Effector memory CD8-positive, alpha-beta T cell (primary cell): ENCODE measurements around the gene TBL1XR1.
"Not testable (repeated sequence)": the region's sequence is repeated elsewhere in the genome, so short reads cannot be mapped to it uniquely, and the experiment has no call there.

Source experiments
- ATAC-seq: fragments of 150-1000 bp; cut with Tn5 transposase; replicated peaks from 2 replicates; pipeline ENCODE4 v1.10.0; 2021; ENCODE audit warnings: mild to moderate bottlenecking, moderate library complexity
- DNase-seq, 3 experiments: peaks; one replicate each; pipeline ENCODE4 v3.0.0; 2021
- H3K27ac Mint-ChIP-seq, 2 donors: one replicate each; pipeline ENCODE4 v1.8.0; 2022; ENCODE audit warnings: mild to moderate bottlenecking in 2 of 2, mixed read lengths in 2 of 2, moderate library complexity in 2 of 2
- H3K27me3 Mint-ChIP-seq, 2 donors: one replicate each; pipeline ENCODE4 v1.8.0; 2022; ENCODE audit warnings: mixed read lengths in 2 of 2
- H3K36me3 Mint-ChIP-seq: one replicate; pipeline ENCODE4 v1.8.0; 2022; ENCODE audit warnings: mild to moderate bottlenecking, moderate library complexity, mixed read lengths; ENCODE audit not compliant: insufficient read depth
- H3K4me1 Mint-ChIP-seq, 2 donors: one replicate each; pipeline ENCODE4 v1.8.0; 2022; ENCODE audit warnings: low read depth in 2 of 2, mixed read lengths in 2 of 2
- H3K4me3 Mint-ChIP-seq, 2 donors: one replicate each; pipeline ENCODE4 v1.8.0; 2022; ENCODE audit warnings: mild to moderate bottlenecking in 2 of 2, mixed read lengths in 2 of 2, moderate library complexity in 2 of 2
- H3K9me3 Mint-ChIP-seq, 2 donors: one replicate each; pipeline ENCODE4 v1.8.0; 2022; ENCODE audit warnings: mixed read lengths in 2 of 2

The TBL1XR1 gene

DNA sequence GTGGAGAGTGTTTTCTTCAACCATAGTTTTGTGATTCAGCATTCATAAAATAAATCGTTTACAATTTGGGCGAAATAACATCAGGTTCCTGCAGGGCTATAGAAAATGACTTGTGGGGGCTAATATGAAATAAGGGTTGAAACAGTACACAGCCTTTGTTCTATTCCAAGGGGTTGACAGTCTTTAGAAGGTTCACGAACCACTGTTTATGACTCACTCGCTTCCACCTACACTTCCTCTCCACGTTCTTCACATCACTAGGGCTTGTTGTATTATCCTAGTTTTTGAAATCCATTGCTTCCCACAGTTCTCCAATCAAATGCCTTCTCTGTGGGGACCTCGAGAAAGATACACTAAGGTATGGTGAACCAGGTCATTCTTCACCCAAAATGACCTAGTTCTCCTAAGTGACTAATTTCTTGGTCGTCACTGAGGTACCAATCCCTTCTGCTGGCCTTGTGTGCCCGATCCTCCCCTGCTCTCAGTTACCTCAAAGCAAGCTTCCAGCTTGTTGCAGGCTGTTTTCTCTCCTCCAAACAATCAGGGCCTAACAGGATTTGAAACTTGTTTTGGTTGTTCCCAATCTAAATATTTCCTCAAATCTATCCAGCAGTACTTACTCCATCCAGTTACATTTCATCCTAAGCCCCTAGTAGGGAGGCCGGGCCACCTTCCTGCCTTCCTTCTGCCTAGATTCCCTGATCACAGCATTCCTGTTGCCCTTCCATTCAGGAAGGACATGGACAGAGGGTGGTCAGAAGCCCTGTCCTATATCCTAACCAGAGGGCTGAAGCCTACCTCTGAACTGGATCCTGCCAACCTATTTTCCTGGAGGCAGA, 23.1 kb upstream of the TBL1XR1 start:
- H3K27me3 Mint-ChIP-seq = no peaks in the 10 kb centered on the region
- no peak overlapping the region for H3K4me3 Mint-ChIP-seq
- H3K36me3 Mint-ChIP-seq = no peaks in the 10 kb centered on the region
- H3K27ac Mint-ChIP-seq = peak overlapping the region; percentile 11
- peaks cover 7% of the 10 kb centered on the region in 2 donors for H3K4me1 Mint-ChIP-seq
- no peak for ATAC-seq
- no peak for DNase-seq
- no peaks in the 10 kb centered on the region for H3K9me3 Mint-ChIP-seq

DNA sequence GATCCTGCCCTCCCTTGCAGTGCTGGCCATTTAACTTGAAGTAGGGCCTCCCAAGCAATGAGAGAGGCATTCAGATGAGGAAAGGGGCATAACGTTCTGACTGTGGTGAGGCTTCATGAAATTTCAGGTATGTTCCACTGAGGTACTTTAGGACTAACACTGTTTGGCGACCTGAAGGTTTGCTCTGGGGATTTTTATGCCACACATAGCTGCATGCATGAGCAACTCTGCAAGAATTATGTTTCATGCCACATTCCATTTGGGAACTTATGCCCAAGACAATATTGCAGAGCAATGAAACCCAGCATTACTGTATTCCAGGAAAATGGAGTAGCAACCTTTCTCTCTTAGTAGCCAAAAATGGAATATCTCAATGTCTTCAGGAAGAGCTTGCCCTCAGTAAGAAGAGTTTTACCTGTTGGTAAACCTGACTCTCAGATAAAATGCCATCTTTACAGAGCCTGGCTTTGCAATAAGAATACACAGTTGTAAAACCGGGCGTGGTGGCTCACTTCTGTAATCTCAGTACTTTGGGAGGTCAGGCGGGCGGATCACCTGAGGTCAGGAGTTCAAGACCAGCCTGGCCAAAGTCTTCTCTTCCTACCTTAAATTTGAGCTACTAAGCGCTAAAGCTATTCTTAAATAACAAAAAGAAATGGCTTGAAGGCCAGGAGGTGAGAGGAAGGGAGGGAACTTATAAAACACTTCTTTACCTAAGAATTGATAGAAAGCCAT, 16.7 kb upstream of the TBL1XR1 start:
- Mint-ChIP-seq H3K27me3 (no peaks in the 10 kb centered on the region), H3K4me1 (no peaks in the 10 kb centered on the region), H3K27ac (no peak overlapping the region), H3K4me3 (no peak overlapping the region), H3K9me3 (no peaks in the 10 kb centered on the region), H3K36me3 (no peaks in the 10 kb centered on the region)
- ATAC-seq (no peak), DNase-seq (no peak)

DNA sequence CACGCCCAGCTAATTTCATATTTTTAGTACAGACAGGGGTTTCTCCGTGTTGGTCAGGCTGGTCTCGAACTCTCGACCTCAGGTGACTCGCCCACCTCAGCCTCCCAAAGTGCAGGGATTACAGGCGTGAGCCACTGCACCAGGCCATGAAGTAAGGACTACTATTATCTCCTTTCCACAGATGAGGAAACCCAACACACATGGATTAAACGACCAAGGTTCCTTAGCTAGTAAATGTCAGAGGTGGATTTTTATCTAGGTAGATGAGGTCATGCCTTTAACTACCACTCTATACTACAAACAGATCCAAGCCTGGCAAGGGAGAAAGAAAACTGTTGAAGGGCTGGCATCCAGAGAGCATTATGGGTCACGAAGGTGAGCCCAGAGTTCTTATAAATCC, 15.5 kb upstream of the TBL1XR1 start:
- Mint-ChIP-seq H3K27ac (no peak overlapping the region), H3K36me3 (no peaks in the 10 kb centered on the region), H3K4me3 (no peak overlapping the region), H3K9me3 (no peaks in the 10 kb centered on the region), H3K27me3 (no peaks in the 10 kb centered on the region), H3K4me1 (no peaks in the 10 kb centered on the region)
- no peak for DNase-seq
- ATAC-seq = no peak

DNA sequence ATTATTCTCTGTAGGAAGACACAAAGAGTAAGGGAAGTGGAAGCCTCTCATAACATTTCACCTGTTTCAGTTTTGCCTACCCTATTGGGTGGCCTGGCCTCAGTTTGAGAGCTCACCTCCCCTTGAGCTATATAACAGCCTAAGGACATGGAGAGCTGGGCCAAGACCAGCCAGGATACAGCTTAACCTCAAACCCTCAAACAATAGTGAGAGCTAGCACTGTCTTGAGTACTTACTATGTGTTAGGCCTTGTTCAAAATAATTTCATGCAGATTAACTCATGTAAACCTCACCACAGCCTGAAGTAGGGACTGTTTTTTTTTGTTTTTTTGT, 15.0 kb upstream of the TBL1XR1 start:
- ATAC-seq = no peak
- Mint-ChIP-seq H3K27ac (peak overlapping the region in 1 of 2 donors; percentile 42), H3K27me3 (no peaks in the 10 kb centered on the region), H3K4me3 (no peak overlapping the region), H3K4me1 (no peaks in the 10 kb centered on the region), H3K9me3 (no peaks in the 10 kb centered on the region), H3K36me3 (no peaks in the 10 kb centered on the region)
- no peak for DNase-seq

DNA sequence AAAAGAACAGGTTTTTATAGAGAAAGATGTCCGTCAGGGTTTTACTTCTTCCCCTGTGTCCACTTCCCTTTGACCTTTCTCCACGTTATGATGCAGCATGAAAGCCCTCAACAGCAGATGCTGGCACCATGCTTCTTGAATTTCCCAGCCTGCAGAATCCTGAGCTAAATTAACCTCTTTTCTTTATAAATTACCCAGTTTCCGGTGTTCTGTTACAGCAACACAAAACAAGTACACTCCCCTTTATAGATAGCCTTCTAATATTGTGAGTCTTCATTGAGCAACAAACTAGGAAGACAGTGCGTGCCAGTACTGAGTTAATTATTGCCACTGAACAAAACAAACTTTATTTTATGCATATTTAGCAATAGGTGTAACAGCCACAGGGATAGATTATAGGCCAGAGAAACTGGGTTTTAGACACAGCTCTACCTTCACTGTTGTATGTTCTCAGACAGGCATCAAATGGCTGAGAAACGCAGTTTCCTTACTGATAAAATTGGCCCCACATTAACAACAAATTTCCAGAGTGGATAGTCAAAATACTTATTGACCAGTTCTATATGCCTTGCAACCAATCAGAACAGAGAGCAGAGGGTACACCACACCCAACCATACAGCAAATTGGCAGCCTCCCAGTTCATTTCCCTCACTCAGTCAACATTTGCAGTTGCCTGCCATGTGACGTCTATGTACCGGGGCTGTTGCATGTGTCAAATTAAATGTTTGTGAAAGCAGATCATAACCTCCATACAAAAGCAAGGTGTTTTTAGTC, 14.4 kb upstream of the TBL1XR1 start:
- Mint-ChIP-seq H3K4me1 (no peaks in the 10 kb centered on the region), H3K4me3 (no peak overlapping the region), H3K36me3 (no peaks in the 10 kb centered on the region), H3K27ac (peak overlapping the region in 1 of 2 donors; percentile 42), H3K27me3 (no peaks in the 10 kb centered on the region), H3K9me3 (no peaks in the 10 kb centered on the region)
- ATAC-seq = no peak
- DNase-seq = no peak

DNA sequence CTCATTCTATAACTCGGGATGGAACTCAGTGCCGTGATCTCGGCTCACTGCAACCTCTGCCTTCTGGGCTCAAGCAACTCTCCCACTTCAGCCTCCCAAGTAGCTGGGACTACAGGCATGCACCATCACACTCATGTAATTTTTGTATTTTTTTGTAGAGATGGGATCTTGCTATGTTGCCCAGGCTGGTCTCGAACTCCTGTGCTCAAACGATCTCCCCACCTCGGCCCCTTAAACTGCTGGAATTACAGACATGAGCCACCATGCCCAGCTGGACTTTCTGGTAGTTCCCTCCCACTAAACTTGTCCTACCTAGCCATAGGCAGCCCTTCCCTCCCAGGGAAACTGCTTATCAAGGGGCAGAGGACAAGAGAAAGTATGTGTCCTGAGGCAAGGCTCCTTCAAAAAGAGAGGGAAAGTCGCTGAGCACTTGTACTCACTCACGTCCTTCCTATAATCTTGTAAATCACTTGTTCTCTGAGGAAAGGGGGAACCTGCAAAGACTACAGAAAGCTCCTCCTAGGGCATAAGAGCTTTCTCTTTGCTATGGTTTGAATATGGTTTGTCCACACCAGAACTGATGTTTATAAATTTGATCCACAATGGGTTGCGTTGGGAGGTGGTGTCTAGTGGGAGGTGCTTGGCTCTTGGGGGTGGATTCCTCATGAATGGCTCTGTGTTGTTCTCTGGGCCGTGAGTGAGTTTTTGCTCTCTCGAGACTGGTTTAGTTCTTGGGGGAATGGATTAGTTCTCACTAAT, 13.6 kb upstream of the TBL1XR1 start:
- DNase-seq (no peak), ATAC-seq (no peak)
- Mint-ChIP-seq H3K36me3 (no peaks in the 10 kb centered on the region), H3K9me3 (no peaks in the 10 kb centered on the region), H3K27me3 (no peaks in the 10 kb centered on the region), H3K4me3 (no peak overlapping the region), H3K27ac (no peak overlapping the region), H3K4me1 (no peaks in the 10 kb centered on the region)

DNA sequence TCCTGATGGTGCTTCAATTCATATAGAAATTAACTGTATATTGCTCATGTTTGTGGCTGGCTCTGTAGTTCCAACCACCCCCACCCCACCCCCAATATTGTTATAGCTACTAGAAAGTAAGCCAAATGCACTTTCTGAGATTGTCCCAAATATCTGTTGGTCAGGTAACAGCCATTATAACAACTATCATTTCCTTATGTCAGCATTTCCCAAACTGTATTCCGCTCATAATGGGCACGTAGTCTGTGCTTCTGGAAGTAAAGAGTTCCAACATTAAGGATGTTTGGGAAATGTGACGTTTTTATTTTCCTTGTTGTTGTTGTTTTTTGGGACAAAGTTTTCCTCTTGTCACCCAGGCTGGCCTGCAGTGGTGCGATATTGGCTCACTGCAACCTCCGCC, 12.2 kb upstream of the TBL1XR1 start:
- Mint-ChIP-seq H3K27me3 (no peaks in the 10 kb centered on the region), H3K36me3 (no peaks in the 10 kb centered on the region), H3K27ac (no peak overlapping the region), H3K4me3 (no peak overlapping the region), H3K9me3 (no peaks in the 10 kb centered on the region), H3K4me1 (no peaks in the 10 kb centered on the region)
- no peak for DNase-seq
- ATAC-seq = no peak

DNA sequence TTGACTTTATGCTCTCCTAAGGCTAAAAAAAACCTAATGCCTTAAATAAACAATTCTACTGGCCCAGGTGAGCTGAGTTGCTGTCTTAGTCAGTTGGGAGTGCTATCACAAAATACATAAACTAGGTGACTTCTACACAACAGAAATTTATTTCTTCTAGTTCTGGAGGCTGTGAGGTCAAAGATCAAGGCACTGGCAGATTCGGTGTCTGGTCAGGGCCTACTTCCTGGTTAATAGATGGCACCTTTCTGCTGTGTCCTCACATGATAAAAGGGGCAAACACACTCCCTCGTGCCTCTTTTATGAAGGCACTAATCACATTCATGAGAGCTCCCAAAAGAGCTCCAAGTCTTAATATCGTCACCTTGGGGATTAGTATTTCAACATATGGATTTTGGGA, 11.5 kb upstream of the TBL1XR1 start:
- H3K9me3 Mint-ChIP-seq = no peaks in the 10 kb centered on the region
- no peaks in the 10 kb centered on the region for H3K36me3 Mint-ChIP-seq
- DNase-seq (no peak), ATAC-seq (no peak)
- no peaks in the 10 kb centered on the region for H3K27me3 Mint-ChIP-seq
- H3K4me1 Mint-ChIP-seq = no peaks in the 10 kb centered on the region
- H3K4me3 Mint-ChIP-seq = no peak overlapping the region
- no peak overlapping the region for H3K27ac Mint-ChIP-seq

DNA sequence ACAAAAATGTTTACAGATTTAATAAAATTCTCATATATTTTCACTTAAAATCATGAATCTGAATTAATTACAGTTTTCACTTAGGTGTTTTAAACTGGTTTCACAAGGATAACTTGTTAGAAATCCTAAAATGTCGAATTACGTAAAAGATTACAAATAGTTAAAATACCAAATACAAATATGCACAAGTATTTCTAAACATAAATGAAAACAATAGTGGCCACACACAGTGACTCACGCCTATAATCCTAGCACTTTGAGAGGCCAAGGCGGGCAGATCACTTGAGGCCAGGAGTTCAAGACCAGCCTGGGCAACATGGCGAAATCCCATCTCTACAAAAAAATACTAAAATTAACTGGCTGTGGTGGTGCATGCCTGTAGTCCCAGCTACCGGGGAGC, 10.9 kb upstream of the TBL1XR1 start:
- Mint-ChIP-seq H3K4me1 (no peaks in the 10 kb centered on the region), H3K9me3 (no peaks in the 10 kb centered on the region), H3K36me3 (no peaks in the 10 kb centered on the region), H3K4me3 (no peak overlapping the region), H3K27me3 (no peaks in the 10 kb centered on the region), H3K27ac (no peak overlapping the region)
- no peak for DNase-seq
- no peak for ATAC-seq

DNA sequence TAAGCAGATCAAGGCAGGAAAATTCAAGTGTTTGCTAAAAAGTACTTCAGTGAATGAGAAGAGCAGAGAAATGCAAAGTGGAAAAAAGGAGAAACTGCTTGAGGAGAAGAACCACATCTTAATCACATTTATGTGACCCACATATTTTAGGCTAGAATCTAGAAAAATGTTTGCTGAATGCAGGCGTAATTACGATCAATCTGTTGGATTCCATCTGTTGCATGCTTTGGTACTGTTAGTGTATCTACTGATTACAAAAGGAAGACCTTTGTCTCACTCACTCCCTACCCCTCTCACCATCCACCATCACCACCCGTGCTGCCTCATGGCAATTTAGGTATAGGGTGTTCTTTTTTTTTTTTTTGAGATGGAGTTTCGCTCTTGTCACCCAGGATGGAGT, 9.7 kb upstream of the TBL1XR1 start:
- peaks cover 3 to 9% of the 10 kb centered on the region in 2 donors for H3K4me1 Mint-ChIP-seq
- no peak for ATAC-seq
- no peak overlapping the region for H3K4me3 Mint-ChIP-seq
- no peaks in the 10 kb centered on the region for H3K36me3 Mint-ChIP-seq
- H3K27me3 Mint-ChIP-seq = no peaks in the 10 kb centered on the region
- H3K27ac Mint-ChIP-seq = no peak overlapping the region
- no peaks in the 10 kb centered on the region for H3K9me3 Mint-ChIP-seq
- no peak for DNase-seq

DNA sequence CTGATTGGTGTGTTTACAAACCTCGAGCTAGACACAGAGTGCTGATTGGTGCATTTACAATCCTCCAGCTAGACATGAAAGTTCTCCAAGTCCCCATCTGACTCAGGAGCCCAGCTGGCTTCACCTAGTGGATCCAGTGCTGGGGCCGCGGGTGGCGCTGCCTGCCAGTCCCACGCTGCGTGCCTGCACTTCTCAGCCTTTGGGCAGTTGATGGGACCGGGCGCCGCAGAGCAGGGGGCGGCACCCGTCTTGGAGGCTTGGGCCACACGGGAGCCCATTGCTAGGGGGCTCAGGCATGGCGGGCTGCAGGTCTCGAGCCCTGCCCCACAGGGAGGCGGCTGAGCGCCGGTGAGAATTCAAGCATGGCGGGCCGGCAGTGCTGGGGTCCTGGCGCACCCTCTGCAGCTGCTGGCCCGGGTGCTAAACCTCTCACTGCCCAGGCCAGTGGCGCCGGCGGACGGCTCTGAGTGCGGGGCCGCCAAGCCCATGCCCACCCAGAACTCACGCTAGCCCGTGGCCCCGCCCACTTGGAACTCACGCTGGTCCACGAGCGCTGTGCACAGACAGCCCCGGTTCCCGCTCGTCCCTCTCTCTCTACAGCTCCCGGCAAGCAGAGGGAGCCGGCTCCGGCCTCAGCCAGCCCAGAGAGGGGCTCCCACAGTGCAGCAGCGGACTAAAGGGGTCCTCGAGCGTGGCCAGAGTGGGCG, 6.6 kb upstream of the TBL1XR1 start:
- Mint-ChIP-seq H3K4me3 (no peak overlapping the region), H3K27me3 (no peaks in the 10 kb centered on the region), H3K36me3 (peaks cover 6% of the 10 kb centered on the region), H3K9me3 (no peaks in the 10 kb centered on the region), H3K4me1 (peaks cover 15 to 23% of the 10 kb centered on the region in 2 donors), H3K27ac (no peak overlapping the region)
- ATAC-seq (no peak), DNase-seq (no peak)

DNA sequence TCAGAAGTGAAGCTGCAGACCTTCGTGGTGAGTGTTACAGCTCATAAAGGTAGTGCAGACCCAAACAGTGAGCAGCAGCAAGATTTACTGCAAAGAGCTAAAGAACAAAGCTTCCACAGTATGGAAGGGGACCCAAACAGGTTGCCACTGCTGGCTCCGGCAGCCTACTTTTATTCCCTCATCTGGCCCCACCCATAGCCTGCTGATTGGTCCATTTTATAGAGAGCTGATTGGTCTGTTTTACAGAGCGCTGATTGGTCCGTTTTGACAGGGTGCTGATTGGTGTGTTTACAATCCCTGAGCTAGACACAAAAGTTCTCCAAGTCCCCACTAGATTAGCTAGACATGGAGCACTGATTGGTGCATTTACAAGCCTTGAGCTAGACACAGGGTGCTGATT, 5.7 kb upstream of the TBL1XR1 start:
- ATAC-seq, H3K4me3 Mint-ChIP-seq, H3K9me3 Mint-ChIP-seq, H3K27me3 Mint-ChIP-seq, DNase-seq: not testable (repeated sequence)
- Mint-ChIP-seq H3K27ac (peak overlapping the region in 1 of 2 donors; percentile 55), H3K4me1 (peaks cover 18 to 25% of the 10 kb centered on the region in 2 donors), H3K36me3 (peaks cover 14% of the 10 kb centered on the region)
